HepG2 (cell line): ENCODE data around the gene CD300LF. TPM values are rescaled to one million over a fixed set of nuclear protein-coding genes. Genes with fewer than 3 reads are reported as not detected.

Experiments used
- FOXM1 ChIP-seq: sonication (generic); formaldehyde crosslinking; IDR thresholded peaks from 2 replicates; pipeline ENCODE4 v1.5.0; 2020; ENCODE audit warnings: missing genetic modification reagents
- HDAC2 ChIP-seq: sonication (generic); formaldehyde crosslinking; IDR thresholded peaks from 2 replicates; pipeline ENCODE4 v1.4.0; 2020; ENCODE audit warnings: missing genetic modification reagents
- MAFG ChIP-seq: sonication (generic); formaldehyde crosslinking; IDR thresholded peaks from 2 replicates; pipeline ENCODE4 v1.5.1; 2020; ENCODE audit warnings: mild to moderate bottlenecking, missing genetic modification reagents
- PHF20 ChIP-seq: sonication (generic); formaldehyde crosslinking; IDR thresholded peaks from 2 replicates; pipeline ENCODE4 v1.5.0; 2020; ENCODE audit warnings: mild to moderate bottlenecking, missing genetic modification reagents
- PITX1 ChIP-seq: sonication (generic); formaldehyde crosslinking; IDR thresholded peaks from 2 replicates; pipeline ENCODE4 v1.5.1; 2020; ENCODE audit warnings: mild to moderate bottlenecking, missing genetic modification reagents
- SP2 ChIP-seq: sonication (generic); formaldehyde crosslinking; IDR thresholded peaks from 2 replicates; pipeline ENCODE4 v1.5.1; 2020; ENCODE audit warnings: mild to moderate bottlenecking, missing genetic modification reagents
- THYN1 ChIP-seq: sonication (generic); formaldehyde crosslinking; IDR thresholded peaks from 2 replicates; pipeline ENCODE4 v1.8.1; 2023; ENCODE audit warnings: low read depth, mild to moderate bottlenecking, moderate library complexity, missing genetic modification reagents, borderline replicate concordance
- TOPORS ChIP-seq: sonication (generic); formaldehyde crosslinking; IDR thresholded peaks from 2 replicates; pipeline ENCODE4 v1.8.0; 2023; ENCODE audit warnings: mild to moderate bottlenecking, missing genetic modification reagents
- ZNF552 ChIP-seq: sonication (generic); formaldehyde crosslinking; IDR thresholded peaks from 2 replicates; pipeline ENCODE4 v1.9.0; 2022; ENCODE audit warnings: missing genetic modification reagents, mild to moderate bottlenecking, borderline replicate concordance
- ZNF615 ChIP-seq: sonication (generic); formaldehyde crosslinking; IDR thresholded peaks from 2 replicates; pipeline ENCODE4 v1.5.0; 2020; ENCODE audit warnings: mild to moderate bottlenecking, missing genetic modification reagents, borderline replicate concordance
- ZNF644 ChIP-seq: IDR thresholded peaks from 2 replicates; pipeline ENCODE4 v1.6.1; 2016; ENCODE audit warnings: low read depth
- ZNF646 ChIP-seq: sonication (generic); formaldehyde crosslinking; IDR thresholded peaks from 2 replicates; pipeline ENCODE4 v1.9.0; 2021; ENCODE audit warnings: mild to moderate bottlenecking, missing genetic modification reagents
- ZNF772 ChIP-seq: sonication (generic); formaldehyde crosslinking; IDR thresholded peaks from 2 replicates; pipeline ENCODE4 v1.5.0; 2020; ENCODE audit warnings: mild to moderate bottlenecking, missing genetic modification reagents
- polyA plus RNA-seq, 8 experiments: library from polyadenylated mRNA; depleted of rRNA in 3 of 8; stranded (reverse) in 7 of 8; unstranded in 1 of 8; fragments of >200 nt; fragmentation: Illumina TruSeq in 4 of 8; extraction: Trizol in 4 of 8; gene quantifications; 2 replicates each; pipeline versions ENCODE4 v1.2.1 to v1.2.3, GENCODE V29; 2011 to 2016; ENCODE audit warnings: low read depth in 4 of 8, missing spikeins in 1 of 8, mixed read lengths in 1 of 8; ENCODE audit not compliant: insufficient read depth in 1 of 8
- total RNA-seq, 5 experiments: library from RNA; depleted of rRNA; stranded (reverse); fragments of >200 nt; fragmentation: Illumina TruSeq; extraction: Trizol; gene quantifications; 2 replicates each; pipeline ENCODE4 v1.2.3, GENCODE V29; 2016; ENCODE audit warnings: low read depth in 1 of 5
- TF ChIP-seq, protein P1 (sequence below): sonication (generic); formaldehyde crosslinking; IDR thresholded peaks from 2 replicates; pipeline ENCODE4 v1.4.0; 2020; ENCODE audit warnings: missing genetic modification reagents, borderline replicate concordance
- TF ChIP-seq, protein P2 (sequence below): sonication (generic); formaldehyde crosslinking; IDR thresholded peaks from 2 replicates; pipeline ENCODE4 v1.4.0; 2020; ENCODE audit warnings: missing genetic modification reagents, mild to moderate bottlenecking, borderline replicate concordance
- TF ChIP-seq, protein P3 (sequence below): conservative IDR thresholded peaks from 2 replicates; pipeline ENCODE4 v1.6.1; 2018; ENCODE audit warnings: missing genetic modification reagents
- TF ChIP-seq, protein P4 (sequence below): sonication (generic); IDR thresholded peaks from 2 replicates; pipeline ENCODE4 v1.6.1; 2016; ENCODE audit warnings: low read depth, borderline replicate concordance

The CD300LF gene
- total and polyA plus RNA-seq, 2 of the 13 experiments (the other 11 are each of a cell fraction or from before 2014, with no cell fraction given), result not detected

- TF ChIP-seq ZNF646 (CRISPR knock-in tag) (no peak), PITX1 (CRISPR knock-in tag) (no peak), MAFG (CRISPR knock-in tag) (no peak), SP2 (CRISPR knock-in tag) (no peak), TOPORS (CRISPR knock-in tag) (no peak), ZNF552 (CRISPR knock-in tag) (no peak), ZNF644 (0 out of 2 replicates have a peak, but pooled peaks have one; percentile 25), PHF20 (CRISPR knock-in tag) (no peak), THYN1 (CRISPR knock-in tag) (no peak), ZNF615 (no peak), ZNF772 (CRISPR knock-in tag) (no peak), HDAC2 (no peak; the same call in 1 of the 2 replicates), FOXM1 (no peak)
- TF ChIP-seq, protein P1, sequence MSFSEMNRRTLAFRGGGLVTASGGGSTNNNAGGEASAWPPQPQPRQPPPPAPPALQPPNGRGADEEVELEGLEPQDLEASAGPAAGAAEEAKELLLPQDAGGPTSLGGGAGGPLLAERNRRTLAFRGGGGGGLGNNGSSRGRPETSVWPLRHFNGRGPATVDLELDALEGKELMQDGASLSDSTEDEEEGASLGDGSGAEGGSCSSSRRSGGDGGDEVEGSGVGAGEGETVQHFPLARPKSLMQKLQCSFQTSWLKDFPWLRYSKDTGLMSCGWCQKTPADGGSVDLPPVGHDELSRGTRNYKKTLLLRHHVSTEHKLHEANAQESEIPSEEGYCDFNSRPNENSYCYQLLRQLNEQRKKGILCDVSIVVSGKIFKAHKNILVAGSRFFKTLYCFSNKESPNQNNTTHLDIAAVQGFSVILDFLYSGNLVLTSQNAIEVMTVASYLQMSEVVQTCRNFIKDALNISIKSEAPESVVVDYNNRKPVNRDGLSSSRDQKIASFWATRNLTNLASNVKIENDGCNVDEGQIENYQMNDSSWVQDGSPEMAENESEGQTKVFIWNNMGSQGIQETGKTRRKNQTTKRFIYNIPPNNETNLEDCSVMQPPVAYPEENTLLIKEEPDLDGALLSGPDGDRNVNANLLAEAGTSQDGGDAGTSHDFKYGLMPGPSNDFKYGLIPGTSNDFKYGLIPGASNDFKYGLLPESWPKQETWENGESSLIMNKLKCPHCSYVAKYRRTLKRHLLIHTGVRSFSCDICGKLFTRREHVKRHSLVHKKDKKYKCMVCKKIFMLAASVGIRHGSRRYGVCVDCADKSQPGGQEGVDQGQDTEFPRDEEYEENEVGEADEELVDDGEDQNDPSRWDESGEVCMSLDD (CRISPR knock-in tag), result no peak
- TF ChIP-seq, protein P2, sequence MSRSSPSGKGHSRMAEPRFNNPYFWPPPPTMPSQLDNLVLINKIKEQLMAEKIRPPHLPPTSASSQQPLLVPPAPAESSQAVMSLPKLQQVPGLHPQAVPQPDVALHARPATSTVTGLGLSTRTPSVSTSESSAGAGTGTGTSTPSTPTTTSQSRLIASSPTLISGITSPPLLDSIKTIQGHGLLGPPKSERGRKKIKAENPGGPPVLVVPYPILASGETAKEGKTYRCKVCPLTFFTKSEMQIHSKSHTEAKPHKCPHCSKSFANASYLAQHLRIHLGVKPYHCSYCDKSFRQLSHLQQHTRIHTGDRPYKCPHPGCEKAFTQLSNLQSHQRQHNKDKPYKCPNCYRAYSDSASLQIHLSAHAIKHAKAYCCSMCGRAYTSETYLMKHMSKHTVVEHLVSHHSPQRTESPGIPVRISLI (CRISPR knock-in tag), result no peak
- TF ChIP-seq, protein P3, sequence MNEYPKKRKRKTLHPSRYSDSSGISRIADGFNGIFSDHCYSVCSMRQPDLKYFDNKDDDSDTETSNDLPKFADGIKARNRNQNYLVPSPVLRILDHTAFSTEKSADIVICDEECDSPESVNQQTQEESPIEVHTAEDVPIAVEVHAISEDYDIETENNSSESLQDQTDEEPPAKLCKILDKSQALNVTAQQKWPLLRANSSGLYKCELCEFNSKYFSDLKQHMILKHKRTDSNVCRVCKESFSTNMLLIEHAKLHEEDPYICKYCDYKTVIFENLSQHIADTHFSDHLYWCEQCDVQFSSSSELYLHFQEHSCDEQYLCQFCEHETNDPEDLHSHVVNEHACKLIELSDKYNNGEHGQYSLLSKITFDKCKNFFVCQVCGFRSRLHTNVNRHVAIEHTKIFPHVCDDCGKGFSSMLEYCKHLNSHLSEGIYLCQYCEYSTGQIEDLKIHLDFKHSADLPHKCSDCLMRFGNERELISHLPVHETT (CRISPR knock-in tag), result no peak
- TF ChIP-seq, protein P4, sequence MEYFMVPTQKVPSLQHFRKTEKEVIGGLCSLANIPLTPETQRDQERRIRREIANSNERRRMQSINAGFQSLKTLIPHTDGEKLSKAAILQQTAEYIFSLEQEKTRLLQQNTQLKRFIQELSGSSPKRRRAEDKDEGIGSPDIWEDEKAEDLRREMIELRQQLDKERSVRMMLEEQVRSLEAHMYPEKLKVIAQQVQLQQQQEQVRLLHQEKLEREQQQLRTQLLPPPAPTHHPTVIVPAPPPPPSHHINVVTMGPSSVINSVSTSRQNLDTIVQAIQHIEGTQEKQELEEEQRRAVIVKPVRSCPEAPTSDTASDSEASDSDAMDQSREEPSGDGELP, result no peak
These were observed 40.2 kb upstream of the CD300LF start (continued) for GRCh38 chr17:74752822-74753401.
